GM10248 (cell line): ENCODE measurements around the gene HEXD.
"Not testable (repeated sequence)": the region's sequence is repeated elsewhere in the genome, so short reads cannot be mapped to it uniquely, and the experiment has no call there.

Source experiments
- CTCF ChIA-PET: fragments of 300-600 bp; sonication (Branson Sonifier 250); formaldehyde crosslinking; extraction: SDS; loops from one replicate; lab custom pipeline; 2021; ENCODE audit warnings: antibody characterized with exemption; lab: Yijun Ruan, JAX
- POLR2A ChIA-PET: fragments of 350-650 bp; sonication (Branson Sonifier 250); formaldehyde crosslinking; extraction: SDS; loops from one replicate; lab custom pipeline; 2020; ENCODE audit warnings: antibody characterized with exemption; lab: Yijun Ruan, JAX
- DNase-seq: peaks from one replicate; pipeline ENCODE4 v3.0.0; 2012; ENCODE audit errors: extremely low spot score
- TF ChIP-seq, protein P1 (sequence below): IDR thresholded peaks from 2 replicates; pipeline ENCODE4 v1.5.1; 2012; ENCODE audit warnings: mild to moderate bottlenecking, low read depth; ENCODE audit errors: extremely low read depth, missing control alignments, control extremely low read depth

Gene HEXD

DNA sequence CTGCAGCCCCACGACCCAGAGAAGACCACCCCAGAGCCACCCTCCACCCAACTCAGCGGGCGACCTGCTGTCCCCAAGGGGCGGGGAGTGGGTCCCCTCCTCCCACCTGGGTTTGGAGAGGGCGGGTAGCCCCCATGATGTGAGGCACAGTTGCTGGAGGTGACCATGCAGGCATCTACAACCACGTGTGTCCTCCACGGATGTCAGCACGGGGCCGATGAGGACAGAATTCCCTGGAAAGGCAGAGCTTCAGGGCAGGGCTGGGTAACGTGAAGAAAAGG is 39.5 kb upstream of the HEXD start:
- TF ChIP-seq, protein P1, sequence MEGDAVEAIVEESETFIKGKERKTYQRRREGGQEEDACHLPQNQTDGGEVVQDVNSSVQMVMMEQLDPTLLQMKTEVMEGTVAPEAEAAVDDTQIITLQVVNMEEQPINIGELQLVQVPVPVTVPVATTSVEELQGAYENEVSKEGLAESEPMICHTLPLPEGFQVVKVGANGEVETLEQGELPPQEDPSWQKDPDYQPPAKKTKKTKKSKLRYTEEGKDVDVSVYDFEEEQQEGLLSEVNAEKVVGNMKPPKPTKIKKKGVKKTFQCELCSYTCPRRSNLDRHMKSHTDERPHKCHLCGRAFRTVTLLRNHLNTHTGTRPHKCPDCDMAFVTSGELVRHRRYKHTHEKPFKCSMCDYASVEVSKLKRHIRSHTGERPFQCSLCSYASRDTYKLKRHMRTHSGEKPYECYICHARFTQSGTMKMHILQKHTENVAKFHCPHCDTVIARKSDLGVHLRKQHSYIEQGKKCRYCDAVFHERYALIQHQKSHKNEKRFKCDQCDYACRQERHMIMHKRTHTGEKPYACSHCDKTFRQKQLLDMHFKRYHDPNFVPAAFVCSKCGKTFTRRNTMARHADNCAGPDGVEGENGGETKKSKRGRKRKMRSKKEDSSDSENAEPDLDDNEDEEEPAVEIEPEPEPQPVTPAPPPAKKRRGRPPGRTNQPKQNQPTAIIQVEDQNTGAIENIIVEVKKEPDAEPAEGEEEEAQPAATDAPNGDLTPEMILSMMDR: no peak
- DNase-seq: no peak
- ChIA-PET CTCF (interaction anchor here (1.4 kb wide), 1 partner anchor 28 kb away, joined by 4 read pairs; no protein-coding TSS in a partner anchor), POLR2A (no interaction called here)

DNA sequence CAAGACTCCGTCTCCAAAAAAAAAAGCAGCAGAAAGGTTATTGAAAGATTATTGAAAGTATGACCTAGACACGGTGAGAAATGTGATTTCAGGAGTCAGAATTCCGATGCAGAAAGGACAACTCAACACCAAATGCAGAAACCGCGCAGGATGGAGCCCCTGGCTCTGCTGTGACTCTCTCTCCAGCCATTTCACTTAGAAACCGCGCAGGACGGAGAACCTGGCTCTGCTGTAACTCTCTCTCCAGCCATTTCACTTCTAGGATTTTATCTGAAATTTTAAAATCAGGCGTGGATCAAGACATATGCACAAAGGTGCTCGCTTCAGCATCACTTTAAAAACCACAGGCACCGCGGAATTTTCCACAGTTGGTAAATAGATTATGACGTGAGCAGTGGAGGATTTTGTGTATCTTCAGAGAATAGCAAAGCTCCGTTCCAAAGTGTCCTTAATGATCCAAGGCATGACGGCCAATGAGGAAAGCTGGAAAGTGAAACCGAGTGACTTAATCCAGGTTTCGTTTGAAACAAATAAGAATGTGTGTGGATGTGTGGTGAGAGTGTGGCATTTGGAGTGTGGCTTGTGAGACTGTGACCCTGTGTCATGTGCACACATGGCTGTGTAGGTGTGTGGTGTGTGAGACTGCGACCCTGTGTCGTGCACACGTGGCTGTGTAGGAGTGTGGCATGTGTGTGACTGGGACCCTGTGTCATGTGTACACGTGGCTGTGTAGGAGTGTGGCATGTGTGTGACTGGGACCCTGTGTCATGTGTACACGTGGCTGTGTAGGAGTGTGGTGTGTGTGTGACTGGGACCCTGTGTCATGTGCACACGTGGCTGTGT is 37.1 kb upstream of the HEXD start:
- TF ChIP-seq, protein P1: no peak
- no peak for DNase-seq
- CTCF ChIA-PET: no interaction called here
- POLR2A ChIA-PET: no interaction called here

DNA sequence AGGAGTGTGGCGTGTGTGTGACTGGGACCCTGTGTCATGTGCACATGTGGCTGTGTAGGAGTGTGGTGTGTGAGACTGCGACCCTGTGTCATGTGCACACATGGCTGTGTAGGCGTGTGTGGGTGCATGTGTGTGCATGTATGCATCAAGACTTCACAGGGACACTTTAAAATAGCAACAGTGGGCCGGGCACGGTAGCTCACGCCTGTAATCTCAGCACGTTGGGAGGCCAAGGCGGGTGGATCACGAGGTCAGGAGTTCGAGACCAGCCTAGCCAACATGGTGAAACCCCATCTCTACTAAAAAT is 36.5 kb upstream of the HEXD start:
- DNase-seq, CTCF ChIA-PET, POLR2A ChIA-PET: not testable (repeated sequence)

DNA sequence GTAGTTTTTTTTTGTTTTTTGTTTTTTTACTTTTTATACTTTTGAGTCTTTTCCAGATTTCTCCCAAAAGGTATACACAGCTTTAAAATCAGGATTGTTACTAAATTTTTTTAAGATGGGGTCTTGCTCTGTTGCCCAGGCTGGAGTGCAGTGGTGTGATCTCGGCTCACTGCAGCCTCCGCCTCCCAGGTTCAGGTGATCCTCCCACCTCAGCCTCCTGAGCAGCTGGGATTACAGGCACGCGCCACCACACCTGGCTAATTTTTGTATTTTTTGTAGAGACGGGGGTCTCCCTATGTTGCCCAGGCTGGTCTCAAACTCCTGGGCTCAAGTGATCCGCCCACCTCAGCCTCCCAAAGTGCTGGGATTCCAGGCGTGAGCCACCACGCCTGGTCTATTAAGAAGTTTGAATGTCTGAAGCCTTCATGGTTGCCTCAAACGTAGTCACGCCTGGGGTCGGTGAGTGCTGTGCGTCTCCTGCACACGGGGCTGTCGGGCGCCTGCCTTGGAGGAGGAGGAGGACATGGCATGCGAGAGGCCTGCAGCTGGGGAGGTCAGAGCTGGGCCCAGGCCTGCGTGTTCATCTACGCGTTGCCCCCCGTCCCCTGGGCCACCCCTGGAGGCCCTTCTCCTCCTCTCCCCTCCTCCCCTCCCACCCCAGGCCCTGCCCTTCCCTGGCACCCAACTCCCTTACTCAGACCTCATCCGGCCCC is 35.8 kb upstream of the HEXD start:
- DNase-seq, POLR2A ChIA-PET, CTCF ChIA-PET: not testable (repeated sequence)

DNA sequence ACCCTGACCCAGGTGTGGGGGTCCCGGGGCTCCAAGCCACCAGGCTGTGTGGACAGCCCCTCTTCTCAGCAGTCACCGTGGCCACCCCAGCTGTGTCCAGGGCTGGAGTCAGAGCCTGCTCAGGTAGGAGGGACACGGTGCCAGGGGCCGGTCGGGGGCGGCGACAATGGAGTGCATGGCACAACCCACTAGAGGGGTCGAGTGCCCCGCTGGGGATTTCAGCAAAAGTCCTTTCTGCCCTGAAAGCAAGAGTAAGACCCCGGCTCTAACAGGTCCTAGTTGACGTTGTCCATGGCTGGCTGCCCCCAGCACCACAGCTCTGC is 35.3 kb upstream of the HEXD start:
- POLR2A ChIA-PET: no interaction called here
- CTCF ChIA-PET: no interaction called here
- no peak for DNase-seq
- TF ChIP-seq, protein P1: no peak

DNA sequence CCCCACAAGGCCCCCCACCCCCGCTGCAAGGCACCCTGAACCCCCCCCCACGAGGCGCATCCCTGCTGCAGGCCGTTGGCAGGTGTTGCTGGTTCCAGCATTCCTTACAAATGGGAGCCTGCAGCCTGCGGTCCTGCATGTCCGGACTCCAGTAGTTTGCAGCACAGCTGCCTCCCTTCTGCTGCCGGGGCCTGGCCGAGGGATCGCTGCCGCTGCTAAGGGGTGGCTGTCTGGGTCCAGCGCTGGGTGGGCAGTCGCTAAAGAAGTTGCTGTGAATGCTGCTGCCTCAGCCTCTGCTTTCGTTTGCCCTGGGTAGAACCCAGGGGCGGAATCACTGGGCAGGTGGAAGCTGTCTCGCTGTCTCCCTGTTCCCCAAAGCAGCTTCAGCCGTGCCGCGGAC is 34.7 kb upstream of the HEXD start:
- DNase-seq: no peak
- TF ChIP-seq, protein P1: no peak
- ChIA-PET CTCF (no interaction called here), POLR2A (no interaction called here)

DNA sequence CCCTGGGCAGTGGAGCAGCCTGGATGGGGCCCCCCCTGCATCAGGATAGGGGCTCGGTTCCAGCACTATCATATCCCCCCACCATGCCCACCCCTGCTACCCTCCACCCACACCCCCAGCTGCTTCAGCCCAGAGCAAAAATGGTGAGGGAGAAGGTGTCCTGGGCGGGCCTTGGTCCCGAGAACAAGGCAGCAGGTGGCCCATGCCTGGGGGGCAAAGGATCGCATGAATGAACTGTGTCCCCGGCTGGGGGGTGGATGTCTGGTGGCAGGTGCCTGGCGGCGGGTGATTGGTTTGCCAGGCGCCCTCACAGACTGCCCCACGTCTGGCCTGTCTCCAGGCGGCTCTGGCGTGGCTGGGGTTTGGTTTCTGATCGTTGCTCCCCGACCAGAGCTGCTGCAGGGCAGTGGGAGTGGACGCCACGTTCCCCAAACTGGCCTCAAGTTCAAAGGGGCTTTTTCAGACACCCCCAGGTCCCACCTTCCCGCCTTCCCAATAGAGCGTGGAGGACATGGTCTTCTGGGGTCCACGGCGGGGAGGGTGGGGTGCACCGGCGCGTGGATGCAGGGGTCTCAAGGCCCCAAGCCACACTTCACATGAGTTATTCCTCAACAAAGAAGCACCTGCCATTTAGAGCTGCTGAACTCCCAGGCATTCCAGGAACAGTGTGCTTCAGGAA is 34.0 kb upstream of the HEXD start:
- ChIA-PET CTCF (no interaction called here), POLR2A (no interaction called here)
- DNase-seq: no peak
- TF ChIP-seq, protein P1: no peak
